Measurements from ENCODE around the gene ATP7B. TPM values are rescaled to one million over a fixed set of nuclear protein-coding genes. Genes with fewer than 3 reads are reported as not detected.

ATP7B gene
- total and polyA plus RNA-seq, 2 experiments from 2014 or later = 2.2 to 12.8 TPM

DNA sequence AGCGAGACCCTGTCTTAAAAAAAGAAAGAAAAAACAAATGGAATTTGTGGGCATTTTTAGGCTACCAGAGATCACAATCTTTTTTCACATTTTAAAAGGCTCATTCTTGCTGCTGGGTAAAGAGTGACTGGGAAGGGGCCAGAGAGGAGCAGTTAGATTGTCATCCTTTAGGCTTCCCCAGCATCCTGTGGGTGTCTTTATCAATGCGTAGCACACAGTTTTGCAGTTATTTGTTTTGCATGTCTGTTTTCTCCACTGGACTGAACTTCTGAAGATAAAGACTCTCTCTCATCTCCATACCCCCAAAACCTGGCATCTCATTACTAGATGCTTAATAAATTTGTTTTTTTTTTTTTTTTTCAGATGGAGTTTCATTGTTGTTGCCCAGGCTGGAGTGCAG lies 11.1 kb upstream of the ATP7B start:
- no peaks in the 10 kb centered on the region for H3K27me3 ChIP-seq (ENCODE audit: insufficient read depth)
- Mint-ChIP-seq H3K4me3 (no peak overlapping the region), H3K27ac (no peak overlapping the region), H3K36me3 (ENCODE audit: low read depth) (peaks cover 86% of the 10 kb centered on the region), H3K27me3 (ENCODE audit: insufficient read depth, low read depth, poor library complexity) (peaks cover 1% of the 10 kb centered on the region), H3K4me1 (no peaks in the 10 kb centered on the region), H3K9me3 (peaks cover 9% of the 10 kb centered on the region; the same call in 1 of the 3 replicates)
- H3K36me3 ChIP-seq (ENCODE audit: insufficient read depth) = peaks cover 26% of the 10 kb centered on the region
- H3K27ac ChIP-seq (ENCODE audit: low read depth) = no peak overlapping the region
- ATAC-seq (no peak), DNase-seq (ENCODE audit: low spot score) (no peak)
- TF ChIP-seq POLR2AphosphoS5 (IDR thresholded peaks at IDR 0.05; ENCODE audit: low read depth) (no peak), EZH2phosphoT487 (IDR thresholded peaks at IDR 0.05; ENCODE audit: unreplicated experiment) (no peak), ZNF462 (CRISPR knock-in tag; IDR thresholded peaks at IDR 0.05) (no peak), CREB1 (CRISPR knock-in tag; IDR thresholded peaks at IDR 0.05; ENCODE audit: low read depth) (no peak)
- TF ChIP-seq, protein P1, sequence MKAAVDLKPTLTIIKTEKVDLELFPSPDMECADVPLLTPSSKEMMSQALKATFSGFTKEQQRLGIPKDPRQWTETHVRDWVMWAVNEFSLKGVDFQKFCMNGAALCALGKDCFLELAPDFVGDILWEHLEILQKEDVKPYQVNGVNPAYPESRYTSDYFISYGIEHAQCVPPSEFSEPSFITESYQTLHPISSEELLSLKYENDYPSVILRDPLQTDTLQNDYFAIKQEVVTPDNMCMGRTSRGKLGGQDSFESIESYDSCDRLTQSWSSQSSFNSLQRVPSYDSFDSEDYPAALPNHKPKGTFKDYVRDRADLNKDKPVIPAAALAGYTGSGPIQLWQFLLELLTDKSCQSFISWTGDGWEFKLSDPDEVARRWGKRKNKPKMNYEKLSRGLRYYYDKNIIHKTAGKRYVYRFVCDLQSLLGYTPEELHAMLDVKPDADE (IDR thresholded peaks at IDR 0.05) = no peak
- H3K9me2 ChIP-seq (ENCODE audit: insufficient read depth) = no peaks in the 10 kb centered on the region
- H2AFZ ChIP-seq = no peak overlapping the region
- H3K4me2 ChIP-seq = no peak overlapping the region
- peaks cover 38% of the 10 kb centered on the region for H3K79me2 ChIP-seq (replicated peaks; ENCODE audit: insufficient read depth)
- no peaks in the 10 kb centered on the region for H3F3A ChIP-seq (replicated peaks; ENCODE audit: low read depth)
- H4K20me1 ChIP-seq (replicated peaks; ENCODE audit: insufficient read depth) = peaks cover 12% of the 10 kb centered on the region
- H3K4me3 ChIP-seq = no peak overlapping the region
- H3K4me1 ChIP-seq (ENCODE audit: insufficient read depth) = no peaks in the 10 kb centered on the region

DNA sequence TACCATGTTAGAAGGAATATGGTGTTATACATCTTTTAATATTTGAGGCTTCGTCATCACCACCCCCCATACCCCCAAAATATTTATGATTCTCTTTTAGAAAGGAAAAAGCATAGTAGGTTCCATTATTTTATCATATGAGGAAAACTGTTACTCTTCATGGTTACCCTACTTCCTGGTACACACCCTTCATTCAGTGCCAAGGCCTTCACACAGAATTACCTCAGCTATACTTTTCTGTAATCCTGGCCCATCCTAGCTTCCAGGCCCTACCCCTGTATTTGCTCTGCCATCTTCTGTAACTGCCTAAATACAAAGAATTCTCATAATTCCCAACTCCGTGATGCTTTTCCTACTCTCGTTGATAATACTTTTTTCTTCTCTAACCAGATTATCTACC lies 8.9 kb upstream of the ATP7B start:
- H3K27ac ChIP-seq (ENCODE audit: low read depth) = no peak overlapping the region
- H4K20me1 ChIP-seq (replicated peaks; ENCODE audit: insufficient read depth) = peaks cover 18% of the 10 kb centered on the region
- H3K4me2 ChIP-seq = no peak overlapping the region
- H3F3A ChIP-seq (replicated peaks; ENCODE audit: low read depth) = no peaks in the 10 kb centered on the region
- ATAC-seq = no peak
- no peaks in the 10 kb centered on the region for H3K9me2 ChIP-seq (ENCODE audit: insufficient read depth)
- Mint-ChIP-seq H3K9me3 (peaks cover 7% of the 10 kb centered on the region), H3K4me1 (no peaks in the 10 kb centered on the region), H3K27ac (no peak overlapping the region), H3K27me3 (ENCODE audit: insufficient read depth, low read depth, poor library complexity) (no peaks in the 10 kb centered on the region), H3K4me3 (no peak overlapping the region), H3K36me3 (ENCODE audit: low read depth) (peaks cover 86% of the 10 kb centered on the region)
- DNase-seq (ENCODE audit: low spot score) = no peak
- no peak overlapping the region for H3K4me3 ChIP-seq
- no peaks in the 10 kb centered on the region for H3K4me1 ChIP-seq (ENCODE audit: insufficient read depth)
- H2AFZ ChIP-seq = no peak overlapping the region
- H3K27me3 ChIP-seq (ENCODE audit: insufficient read depth) = no peaks in the 10 kb centered on the region
- H3K79me2 ChIP-seq (replicated peaks; ENCODE audit: insufficient read depth) = peaks cover 45% of the 10 kb centered on the region
- H3K36me3 ChIP-seq (ENCODE audit: insufficient read depth) = peaks cover 24% of the 10 kb centered on the region
- TF ChIP-seq JUNB (IDR thresholded peaks at IDR 0.05; ENCODE audit: unreplicated experiment) = no peak
- no peak for TF ChIP-seq EZH2phosphoT487 (IDR thresholded peaks at IDR 0.05; ENCODE audit: unreplicated experiment)
- no peak for TF ChIP-seq ZNF114 (CRISPR knock-in tag; IDR thresholded peaks at IDR 0.05)
- no peak for TF ChIP-seq STAT1 (IDR thresholded peaks at IDR 0.05; ENCODE audit: unreplicated experiment)
- TF ChIP-seq EZH2 (IDR thresholded peaks at IDR 0.05; ENCODE audit: low read depth, unreplicated experiment) = no peak
- no peak for TF ChIP-seq NANOG (IDR thresholded peaks at IDR 0.05; ENCODE audit: borderline replicate concordance)
